HepG2 (cell line): ENCODE data around the gene TEAD1. TPM values are rescaled to one million over a fixed set of nuclear protein-coding genes. Genes with fewer than 3 reads are reported as not detected.

ENCODE experiments used
- ATAC-seq: fragments of 200-7000 bp; cut with Tn5 transposase; 3 replicates; pipeline ENCODE4 v1.9.1; 2020; ENCODE audit warnings: mild to moderate bottlenecking, moderate library complexity
- BruUV-seq: library from RNA; stranded (reverse); fragments of 400-500 nt; replicated peaks from 2 replicates; lab custom pipeline; 2021; lab: Mats Ljungman, UMichigan
- CTCF ChIA-PET: fragments of 300-600 bp; formaldehyde crosslinking; extraction: SDS; loops from one replicate; lab custom pipeline; 2021; ENCODE audit warnings: low total read pairs, inconsistent platforms, low intra/inter-chr PET ratio; lab: Yijun Ruan, JAX
- POLR2A ChIA-PET: fragments of 350-600 bp; sonication (Branson Sonifier 250); formaldehyde crosslinking; loops from one replicate; lab custom pipeline; 2020; ENCODE audit warnings: antibody characterized with exemption, inconsistent platforms; lab: Yijun Ruan, JAX
- DNase-seq: peaks from one replicate; pipeline ENCODE4 v3.0.0-alpha.2; 2015; ENCODE audit warnings: low spot score
- FAIRE-seq: peaks from 3 replicates; lab custom pipeline; 2011; peaks lifted over from hg19 to GRCh38; lab: Jason Lieb, UNC
- H2AFZ ChIP-seq: one replicate; pipeline ENCODE4 v1.6.1; 2011; ENCODE audit warnings: low read length, inconsistent platforms
- H3K27ac ChIP-seq: fragments of 300-600 bp; 3 replicates; pipeline ENCODE4 v1.8.0; 2011; ENCODE audit warnings: mixed run types, mild to moderate bottlenecking, mixed read lengths, low read length, inconsistent platforms; ENCODE audit not compliant: insufficient read depth; ENCODE audit errors: extremely low read length
- H3K27me3 ChIP-seq, 2 experiments: fragments of 200-600 bp in 1 of 2; 2 replicates in 1 of 2; 3 replicates in 1 of 2; pipeline versions ENCODE4 v1.6.0 to v1.8.0; 2011; ENCODE audit warnings: low read length in 2 of 2, mild to moderate bottlenecking in 2 of 2, moderate library complexity in 2 of 2, inconsistent platforms in 1 of 2; ENCODE audit not compliant: insufficient read depth in 2 of 2, control insufficient read depth in 1 of 2
- H3K36me3 ChIP-seq, 2 experiments: fragments of 200-600 bp in 1 of 2; replicated peaks in 1 of 2; 2 replicates in 1 of 2; 3 replicates in 1 of 2; pipeline versions ENCODE4 v1.5.1 to v1.8.0; 2011; ENCODE audit warnings: low read length in 2 of 2, inconsistent platforms in 1 of 2; ENCODE audit not compliant: insufficient read depth in 2 of 2, control insufficient read depth in 1 of 2
- H3K4me1 ChIP-seq: 2 replicates; pipeline ENCODE4 v1.5.1; 2012; ENCODE audit warnings: low read length, inconsistent platforms; ENCODE audit not compliant: insufficient read depth
- H3K4me2 ChIP-seq: 2 replicates; pipeline ENCODE4 v1.6.0; 2011; ENCODE audit warnings: low read depth, low read length, inconsistent platforms
- H3K4me3 ChIP-seq, 3 experiments: fragments of 200-600 bp in 1 of 3; sonication (generic), shearing (Covaris generic) in 1 of 3; replicated peaks in 1 of 3; 2 replicates each; pipeline ENCODE4 v1.5.1; 2011 to 2016; ENCODE audit warnings: low read length in 3 of 3, inconsistent platforms in 2 of 3, low read depth in 2 of 3, mild to moderate bottlenecking in 2 of 3, control low read depth in 1 of 3, mixed read lengths in 1 of 3; ENCODE audit not compliant: insufficient read depth in 1 of 3
- H3K79me2 ChIP-seq: one replicate; pipeline ENCODE4 v1.6.1; 2011; ENCODE audit warnings: low read length, inconsistent platforms; ENCODE audit not compliant: insufficient read depth
- H3K9ac ChIP-seq: 2 replicates; pipeline ENCODE4 v1.6.0; 2011; ENCODE audit warnings: mild to moderate bottlenecking, low read depth, low read length, inconsistent platforms; ENCODE audit not compliant: insufficient read depth
- H3K9me3 ChIP-seq: 2 replicates; pipeline ENCODE4 v1.5.1; 2012; ENCODE audit warnings: mild to moderate bottlenecking, low read length
- H4K20me1 ChIP-seq: 2 replicates; pipeline ENCODE4 v1.6.0; 2011; ENCODE audit warnings: inconsistent platforms, mild to moderate bottlenecking, low read length, moderate library complexity; ENCODE audit not compliant: insufficient read depth
- CBFB ChIP-seq: sonication (generic); formaldehyde crosslinking; IDR thresholded peaks from 2 replicates; pipeline ENCODE4 v1.4.0; 2020; ENCODE audit warnings: missing genetic modification reagents
- CHD4 ChIP-seq: fragments of 200-600 bp; sonication (generic); IDR thresholded peaks from 2 replicates; pipeline ENCODE4 v1.7.0; 2017; ENCODE audit warnings: mild to moderate bottlenecking, low read length, borderline replicate concordance
- MTA1 ChIP-seq: sonication (generic); formaldehyde crosslinking; IDR thresholded peaks from 2 replicates; pipeline ENCODE4 v1.4.0; 2020; ENCODE audit warnings: missing genetic modification reagents, mild to moderate bottlenecking, borderline replicate concordance
- SIN3A ChIP-seq: IDR thresholded peaks from 2 replicates; pipeline ENCODE4 v1.6.1; 2011; ENCODE audit warnings: low read depth, mild to moderate bottlenecking, control low read depth, low read length, borderline replicate concordance
- WGBS: methylation state at CpG from one replicate; pipeline ENCODE4 v1.1.6; 2017; ENCODE audit warnings: low lambda C conversion rate; 5-methylcytosine and 5-hydroxymethylcytosine counted together
- in situ Hi-C: cut with HindIII; loops from 2 replicates; pipeline ENCODE4 v1.10.0; 2017; ENCODE audit warnings: low pct_unique_long_range_greater_than_20kb; ENCODE audit not compliant: extremely low pct_ligation_motif_present
- intact Hi-C: fragments of 100-400 bp; cut with micrococcal nuclease; formaldehyde crosslinking; loops from one replicate; pipeline ENCODE4 v1.10.0; 2022; ENCODE audit not compliant: unreplicated experiment
- polyA plus RNA-seq, 8 experiments: library from polyadenylated mRNA; depleted of rRNA in 3 of 8; stranded (reverse) in 7 of 8; unstranded in 1 of 8; fragments of >200 nt; fragmentation: Illumina TruSeq in 4 of 8; extraction: Trizol in 4 of 8; gene quantifications; 2 replicates each; pipeline versions ENCODE4 v1.2.1 to v1.2.3, GENCODE V29; 2011 to 2016; ENCODE audit warnings: low read depth in 4 of 8, missing spikeins in 1 of 8, mixed read lengths in 1 of 8; ENCODE audit not compliant: insufficient read depth in 1 of 8
- total RNA-seq, 5 experiments: library from RNA; depleted of rRNA; stranded (reverse); fragments of >200 nt; fragmentation: Illumina TruSeq; extraction: Trizol; gene quantifications; 2 replicates each; pipeline ENCODE4 v1.2.3, GENCODE V29; 2016; ENCODE audit warnings: low read depth in 1 of 5
- TF ChIP-seq, protein P1 (sequence below): sonication (generic); formaldehyde crosslinking; IDR thresholded peaks from 2 replicates; pipeline ENCODE4 v1.4.0; 2020; ENCODE audit warnings: mild to moderate bottlenecking, missing genetic modification reagents, borderline replicate concordance
- TF ChIP-seq, protein P2 (sequence below): IDR thresholded peaks from 2 replicates; pipeline ENCODE4 v1.6.1; 2012; ENCODE audit warnings: low read depth, low read length, improper control_type of control experiment

The TEAD1 gene
- total and polyA plus RNA-seq, 2 of the 13 experiments (the other 11 are each of a cell fraction or from before 2014, with no cell fraction given), result 20.1 to 30.5 TPM

DNA sequence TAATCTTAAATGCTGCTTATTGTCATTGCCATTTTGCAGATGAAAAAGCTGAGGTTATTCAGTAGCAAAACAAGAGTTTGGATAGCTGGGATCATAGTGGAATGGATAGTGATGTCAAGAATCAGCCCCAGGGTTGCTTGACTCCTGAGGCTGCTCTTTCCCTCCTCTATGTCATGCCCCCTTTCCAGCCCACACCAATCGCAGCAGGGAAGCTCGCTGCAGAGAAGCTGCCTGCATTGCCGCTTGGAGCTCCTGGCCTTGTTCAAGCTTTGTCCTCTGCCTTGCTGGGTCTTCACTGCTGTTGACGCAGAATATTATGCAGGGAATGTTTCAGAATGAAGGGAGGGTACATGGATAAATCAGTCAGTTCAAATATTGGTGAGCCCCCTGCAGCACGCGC is 206.1 kb downstream of the TEAD1 start (continued):
- TF ChIP-seq SIN3A, result no peak
- TF ChIP-seq, protein P1, sequence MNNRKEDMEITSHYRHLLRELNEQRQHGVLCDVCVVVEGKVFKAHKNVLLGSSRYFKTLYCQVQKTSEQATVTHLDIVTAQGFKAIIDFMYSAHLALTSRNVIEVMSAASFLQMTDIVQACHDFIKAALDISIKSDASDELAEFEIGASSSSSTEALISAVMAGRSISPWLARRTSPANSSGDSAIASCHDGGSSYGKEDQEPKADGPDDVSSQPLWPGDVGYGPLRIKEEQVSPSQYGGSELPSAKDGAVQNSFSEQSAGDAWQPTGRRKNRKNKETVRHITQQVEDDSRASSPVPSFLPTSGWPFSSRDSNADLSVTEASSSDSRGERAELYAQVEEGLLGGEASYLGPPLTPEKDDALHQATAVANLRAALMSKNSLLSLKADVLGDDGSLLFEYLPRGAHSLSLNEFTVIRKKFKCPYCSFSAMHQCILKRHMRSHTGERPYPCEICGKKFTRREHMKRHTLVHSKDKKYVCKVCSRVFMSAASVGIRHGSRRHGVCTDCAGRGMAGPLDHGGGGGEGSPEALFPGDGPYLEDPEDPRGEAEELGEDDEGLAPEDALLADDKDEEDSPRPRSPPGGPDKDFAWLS (CRISPR knock-in tag), result no peak
- TF ChIP-seq, all 625 proteins: peak for 0

DNA sequence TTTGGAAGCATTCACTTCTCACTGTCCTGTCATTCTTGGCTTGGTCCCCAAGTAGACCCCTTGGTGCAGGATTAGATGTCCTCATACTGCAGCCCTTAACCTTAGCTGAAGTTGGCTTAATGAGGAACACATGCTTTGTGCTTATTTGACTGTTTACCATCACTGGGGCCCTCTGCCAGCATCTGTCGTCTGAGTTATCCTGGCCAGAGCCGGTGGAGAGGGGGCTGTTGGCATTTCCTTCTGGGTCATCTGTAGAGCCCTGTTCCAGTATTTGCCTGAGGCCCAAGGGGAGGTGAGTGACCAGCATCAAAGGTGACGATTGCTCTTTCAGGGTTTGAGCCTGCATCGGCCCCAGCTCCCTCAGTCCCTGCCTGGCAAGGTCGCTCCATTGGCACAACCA is 208.4 kb downstream of the TEAD1 start:
- no peaks in the 10 kb centered on the region for H3K4me1 ChIP-seq
- ChIA-PET CTCF (no interaction called here), POLR2A (no interaction called here)
- no peak overlapping the region for H2AFZ ChIP-seq
- no TSS peak for BruUV-seq
- no peak for DNase-seq
- no peaks in the 10 kb centered on the region for H4K20me1 ChIP-seq
- H3K9me3 ChIP-seq, result no peaks in the 10 kb centered on the region
- intact Hi-C loops (loop anchor here (10.0 kb wide), 1 partner anchor 118 kb away; no protein-coding TSS in a partner anchor), in situ Hi-C loops (loop anchor here (10.0 kb wide), 1 partner anchor 208 kb away; the partner anchor contains the start of gene TEAD1)
- no peak for ATAC-seq
- H3K4me3 ChIP-seq, result no peak overlapping the region
- TF ChIP-seq MTA1 (CRISPR knock-in tag) (no peak), CBFB (CRISPR knock-in tag) (no peak), CHD4 (no peak)
- TF ChIP-seq, protein P2, sequence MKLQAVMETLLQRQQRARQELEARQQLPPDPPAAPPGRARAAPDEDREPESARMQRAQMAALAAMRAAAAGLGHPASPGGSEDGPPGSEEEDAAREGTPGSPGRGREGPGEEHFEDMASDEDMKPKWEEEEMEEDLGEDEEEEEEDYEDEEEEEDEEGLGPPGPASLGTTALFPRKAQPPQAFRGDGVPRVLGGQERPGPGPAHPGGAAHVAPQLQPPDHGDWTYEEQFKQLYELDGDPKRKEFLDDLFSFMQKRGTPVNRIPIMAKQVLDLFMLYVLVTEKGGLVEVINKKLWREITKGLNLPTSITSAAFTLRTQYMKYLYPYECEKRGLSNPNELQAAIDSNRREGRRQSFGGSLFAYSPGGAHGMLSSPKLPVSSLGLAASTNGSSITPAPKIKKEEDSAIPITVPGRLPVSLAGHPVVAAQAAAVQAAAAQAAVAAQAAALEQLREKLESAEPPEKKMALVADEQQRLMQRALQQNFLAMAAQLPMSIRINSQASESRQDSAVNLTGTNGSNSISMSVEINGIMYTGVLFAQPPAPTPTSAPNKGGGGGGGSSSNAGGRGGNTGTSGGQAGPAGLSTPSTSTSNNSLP, result no peak
- 94% methylated on average over 2 of the region's 5 CpGs for WGBS
- no peaks in the 10 kb centered on the region for H3K79me2 ChIP-seq
- no peak overlapping the region for H3K9ac ChIP-seq
- peaks cover 20 to 60% of the 10 kb centered on the region in 2 experiments for H3K36me3 ChIP-seq
- H3K4me2 ChIP-seq, result no peak overlapping the region
- H3K27ac ChIP-seq, result no peak overlapping the region
- H3K27me3 ChIP-seq, result no peaks in the 10 kb centered on the region
- no peak for FAIRE-seq
